NCI-H128 (cell line): Measurements from ENCODE around the gene STK32C.
"Not testable (repeated sequence)": the region's sequence is repeated elsewhere in the genome, so short reads cannot be mapped to it uniquely, and the experiment has no call there.

Experiments used
- DNase-seq: peaks from one replicate; lab custom pipeline; 2025; ENCODE audit not compliant: unreplicated experiment; lab: John Stamatoyannopoulos, UW

Gene STK32C

GRCh38 chr10:132338876-132339275, 31.1 kb upstream of the STK32C start:
- DNase-seq: no peak

DNA sequence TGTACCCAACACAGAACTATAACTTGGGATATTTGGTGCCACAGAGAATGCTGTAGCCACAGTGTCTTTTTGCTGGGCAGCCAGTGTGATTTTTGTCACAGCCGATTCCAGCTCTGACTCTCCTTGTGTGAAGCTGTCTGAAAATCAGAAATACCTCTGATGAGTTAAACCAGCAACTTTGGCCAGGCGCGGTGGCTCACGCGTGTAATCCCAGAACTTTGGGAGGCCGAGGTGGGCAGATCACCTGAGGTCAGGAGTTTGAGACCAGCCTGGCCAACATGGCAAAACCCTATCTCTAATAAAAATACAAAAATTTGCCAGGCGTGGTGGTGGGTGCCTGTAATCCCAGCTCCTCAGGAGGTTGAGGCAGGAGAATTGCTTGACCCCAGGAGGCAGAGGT, 30.1 kb upstream of the STK32C start:
- DNase-seq: not testable (repeated sequence)

GRCh38 chr10:132336919-132337407, 29.2 kb upstream of the STK32C start:
- DNase-seq: no peak

DNA sequence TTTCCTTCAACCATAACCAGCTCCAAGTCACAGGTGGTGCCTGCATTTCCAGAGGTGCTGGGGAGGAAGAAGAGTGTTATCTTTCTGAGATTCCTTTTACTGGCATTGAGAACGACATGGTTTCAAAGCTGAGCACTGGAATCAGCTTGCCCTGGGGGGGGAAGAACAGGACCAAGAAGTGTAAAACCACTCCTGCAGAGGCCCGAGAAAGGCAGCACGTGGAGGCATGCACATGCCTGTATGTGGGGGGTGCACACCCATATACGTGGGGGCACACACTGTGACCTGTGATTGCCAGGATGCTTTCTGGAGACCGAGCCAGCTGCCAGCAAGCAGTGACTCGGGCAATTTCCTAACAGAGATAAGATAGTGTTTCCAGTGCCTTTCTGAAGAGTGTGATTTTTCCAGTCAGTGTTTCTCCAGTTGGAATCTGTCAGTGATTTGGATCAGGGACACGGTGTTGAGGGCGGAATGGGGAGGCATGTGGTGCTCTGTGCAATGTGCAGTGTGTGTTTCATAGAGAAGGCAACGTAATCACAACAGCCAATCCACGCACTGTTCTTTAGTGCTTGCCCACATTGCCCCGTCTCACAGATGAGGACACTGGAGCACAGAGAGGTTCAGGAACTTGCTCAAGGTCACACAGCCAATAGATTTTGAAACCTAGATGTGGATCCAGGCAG, 28.5 kb upstream of the STK32C start:
- DNase-seq: no peak

- DNase-seq: no peak
Observed at GRCh38 chr10:132335189-132336063, 27.7 kb upstream of the STK32C start.

DNA sequence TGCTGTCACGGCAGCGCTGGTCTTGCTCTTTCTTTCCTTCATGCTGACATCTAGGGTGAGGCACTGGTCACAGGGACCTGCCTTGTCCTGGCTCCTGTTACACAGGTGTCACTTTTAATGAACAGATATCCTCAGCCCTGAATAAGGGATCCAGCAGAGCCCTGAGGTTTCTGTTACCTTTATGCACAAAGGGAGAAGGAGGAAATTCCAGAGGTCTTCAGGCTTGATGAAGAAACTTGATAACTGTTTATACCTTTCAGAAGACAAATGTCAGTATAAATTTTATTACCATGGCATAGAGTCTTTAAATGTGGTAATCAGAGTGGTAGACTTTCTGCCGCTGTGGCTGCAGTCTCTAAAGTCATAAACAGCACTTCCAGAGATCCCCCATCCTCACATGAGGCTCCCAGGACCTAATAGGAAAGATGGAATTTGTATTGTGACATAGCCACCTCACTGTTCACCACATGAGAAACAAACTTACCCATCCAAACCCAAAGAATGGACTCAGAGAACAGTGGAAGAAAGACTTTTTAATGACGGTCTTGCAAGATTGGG, 27.0 kb upstream of the STK32C start:
- no peak for DNase-seq

DNA sequence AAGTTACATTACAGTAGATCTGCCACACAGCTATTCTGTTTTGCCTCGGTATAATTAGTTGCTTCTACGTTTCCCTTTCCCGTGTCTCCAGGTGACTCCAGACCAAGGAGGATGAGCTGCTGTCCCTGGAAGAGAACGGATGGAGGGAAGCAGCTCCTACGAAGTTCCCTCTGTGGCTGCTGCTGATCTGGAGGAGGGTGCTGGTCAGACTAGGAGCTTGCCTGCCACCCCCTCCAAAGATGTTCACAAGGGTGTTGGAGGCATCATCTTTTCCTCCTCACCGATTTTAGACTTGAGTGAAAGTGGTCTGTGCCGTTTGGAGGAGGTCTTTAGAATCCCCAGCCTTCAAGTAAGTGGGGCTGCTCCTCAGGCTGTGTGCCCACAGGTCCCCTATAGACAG, 25.6 kb upstream of the STK32C start:
- DNase-seq: no peak

GRCh38 chr10:132332433-132332754, 24.6 kb upstream of the STK32C start:
- no peak for DNase-seq

- peak; percentile 78 for DNase-seq
Observed at GRCh38 chr10:132331601-132332432, 24.1 kb upstream of the STK32C start, which contains the start of gene LRRC27. TSS of gene LRRC27 (plus strand) at chr10:132332193. CDS start at chr10:132333525, 1,332 bp downstream.

DNA sequence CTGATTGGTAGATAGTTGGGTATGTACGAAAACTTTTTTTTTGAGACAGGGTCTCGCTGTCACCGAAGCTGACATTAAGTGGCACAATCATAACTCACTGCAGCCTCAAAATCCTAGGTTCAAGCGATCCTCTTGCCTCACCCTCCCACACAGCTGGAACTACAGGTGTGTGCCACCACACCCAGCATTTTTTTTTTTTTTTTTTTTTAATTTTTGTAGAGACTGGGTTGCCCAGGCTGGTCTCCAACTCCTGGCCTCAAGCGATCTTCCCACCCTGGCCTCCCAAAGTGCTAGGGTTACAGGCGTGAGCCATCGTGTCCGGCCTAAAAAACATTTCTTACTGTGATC, 22.7 kb upstream of the STK32C start:
- DNase-seq: no peak

DNA sequence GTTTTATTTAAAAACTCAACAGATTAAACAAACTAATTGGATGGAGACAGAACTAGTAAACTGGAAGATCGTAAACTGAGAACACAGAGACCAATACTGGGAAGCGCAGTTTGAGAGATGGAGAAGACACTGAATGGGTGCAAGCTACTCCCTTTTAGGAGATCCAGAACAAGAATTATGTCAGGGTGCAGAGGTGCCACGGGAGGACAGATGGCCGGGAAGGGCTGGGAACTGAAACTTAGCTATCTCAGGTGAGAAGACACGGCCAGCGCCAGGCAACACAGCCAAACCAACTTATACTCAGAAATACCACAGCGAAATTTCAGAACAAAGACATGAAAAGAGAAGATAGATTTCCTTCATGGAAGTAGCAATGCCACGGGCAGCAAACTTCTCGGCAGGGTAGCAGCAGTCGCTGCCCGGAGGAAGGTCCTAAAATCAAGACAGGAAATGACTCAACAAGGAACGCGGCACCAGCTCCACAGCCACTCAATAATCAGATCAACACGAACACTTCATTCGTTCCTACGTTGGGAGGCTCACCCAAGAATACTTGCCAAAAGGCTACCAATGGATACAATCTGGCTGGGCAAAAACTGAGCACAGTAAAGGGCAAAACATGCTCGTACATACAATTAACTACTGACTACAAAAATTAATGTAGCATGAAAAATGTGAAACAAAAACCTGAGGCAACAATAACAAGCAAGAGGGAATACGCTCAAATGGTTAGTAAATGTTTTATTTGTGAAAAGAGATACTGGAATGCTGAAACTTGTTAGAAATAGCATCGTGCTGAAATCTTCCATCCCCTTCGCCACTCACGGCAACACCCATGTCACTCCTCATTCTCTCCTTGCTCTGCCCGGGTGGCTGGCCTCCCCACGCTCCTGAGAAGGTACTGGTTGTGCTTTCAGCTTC, 22.1 kb upstream of the STK32C start:
- no peak for DNase-seq

DNA sequence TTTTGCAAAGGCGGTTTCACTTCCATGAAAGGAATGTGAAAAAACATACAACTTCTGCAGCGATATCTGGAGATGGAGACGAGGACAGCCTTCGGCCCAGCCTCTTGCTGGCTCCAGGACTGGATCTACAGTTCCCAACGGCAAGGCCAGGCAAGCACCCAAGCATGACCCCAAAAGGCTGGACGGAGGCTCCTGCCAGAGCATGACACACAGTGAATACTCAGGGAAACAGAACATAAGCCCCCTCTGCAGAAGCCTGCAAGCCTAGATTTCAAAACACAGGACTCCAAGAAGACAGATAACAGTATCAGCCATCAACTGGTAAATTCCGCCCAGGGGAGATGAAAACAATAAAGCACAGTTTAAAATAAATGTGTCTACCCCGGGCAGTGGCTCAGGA, 21.0 kb upstream of the STK32C start:
- no peak for DNase-seq

DNA sequence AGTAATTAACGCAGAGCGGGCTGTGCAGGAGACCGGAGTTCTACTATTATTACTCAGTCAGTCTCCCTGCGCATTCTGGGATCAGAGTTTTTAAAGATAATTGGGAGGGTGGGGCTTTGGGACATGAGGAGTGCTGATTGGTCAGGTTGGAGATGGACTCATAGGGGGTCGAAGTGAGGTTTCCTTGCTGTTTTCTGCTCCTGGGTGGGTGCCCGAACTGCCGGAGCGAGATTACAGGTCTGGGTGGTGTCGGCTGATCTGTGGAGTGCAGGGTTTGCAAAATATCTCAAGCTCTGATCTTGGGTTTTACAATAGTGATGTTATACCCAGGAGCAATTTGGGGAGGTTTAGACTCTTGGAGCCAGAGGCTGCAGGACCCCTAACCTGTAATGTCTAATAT, 20.4 kb upstream of the STK32C start:
- no peak for DNase-seq

GRCh38 chr10:132326925-132327324, 19.2 kb upstream of the STK32C start:
- no peak for DNase-seq

GRCh38 chr10:132326344-132326889, 18.7 kb upstream of the STK32C start:
- DNase-seq: no peak

DNA sequence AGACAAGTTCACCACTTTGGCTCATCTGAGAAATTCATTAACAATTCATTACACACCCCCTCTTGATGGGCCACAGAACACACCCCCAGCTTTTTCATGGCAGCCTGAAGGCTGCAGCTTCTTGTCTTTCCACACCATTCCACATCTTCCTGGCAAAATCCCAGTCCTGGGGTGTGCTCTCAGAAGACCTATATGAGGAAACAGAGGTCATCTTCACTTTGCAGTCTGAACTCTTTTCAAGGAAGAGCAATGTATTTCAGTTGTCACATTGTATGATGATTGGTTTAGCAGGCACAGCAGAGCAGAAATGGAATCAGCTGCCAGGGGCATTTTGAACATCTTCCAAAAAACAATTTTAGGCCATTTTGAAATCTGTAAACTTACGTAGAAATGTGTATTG, 16.4 kb upstream of the STK32C start:
- DNase-seq: no peak

- DNase-seq: no peak
Observed at GRCh38 chr10:132322586-132323048, 14.9 kb upstream of the STK32C start.

DNA sequence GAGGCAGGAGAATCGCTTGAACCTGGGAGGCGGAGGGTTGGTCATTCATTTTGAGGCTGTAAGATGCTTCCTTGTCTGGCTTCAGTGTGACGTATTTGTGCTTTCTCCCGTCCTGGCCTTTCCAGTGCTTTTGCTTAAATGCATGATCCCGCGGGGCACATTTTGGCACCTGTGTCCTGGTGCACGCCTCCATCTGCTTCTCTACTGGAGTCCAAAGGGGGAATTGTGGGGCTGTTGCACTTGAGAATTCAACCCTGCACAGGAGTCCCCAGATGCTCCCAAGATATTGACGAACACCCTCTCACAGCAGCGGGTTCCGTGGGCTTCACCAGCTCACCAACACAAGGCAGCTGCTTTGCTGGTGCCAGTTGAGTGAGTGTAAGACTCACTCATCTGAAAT, 14.0 kb upstream of the STK32C start:
- no peak for DNase-seq

DNA sequence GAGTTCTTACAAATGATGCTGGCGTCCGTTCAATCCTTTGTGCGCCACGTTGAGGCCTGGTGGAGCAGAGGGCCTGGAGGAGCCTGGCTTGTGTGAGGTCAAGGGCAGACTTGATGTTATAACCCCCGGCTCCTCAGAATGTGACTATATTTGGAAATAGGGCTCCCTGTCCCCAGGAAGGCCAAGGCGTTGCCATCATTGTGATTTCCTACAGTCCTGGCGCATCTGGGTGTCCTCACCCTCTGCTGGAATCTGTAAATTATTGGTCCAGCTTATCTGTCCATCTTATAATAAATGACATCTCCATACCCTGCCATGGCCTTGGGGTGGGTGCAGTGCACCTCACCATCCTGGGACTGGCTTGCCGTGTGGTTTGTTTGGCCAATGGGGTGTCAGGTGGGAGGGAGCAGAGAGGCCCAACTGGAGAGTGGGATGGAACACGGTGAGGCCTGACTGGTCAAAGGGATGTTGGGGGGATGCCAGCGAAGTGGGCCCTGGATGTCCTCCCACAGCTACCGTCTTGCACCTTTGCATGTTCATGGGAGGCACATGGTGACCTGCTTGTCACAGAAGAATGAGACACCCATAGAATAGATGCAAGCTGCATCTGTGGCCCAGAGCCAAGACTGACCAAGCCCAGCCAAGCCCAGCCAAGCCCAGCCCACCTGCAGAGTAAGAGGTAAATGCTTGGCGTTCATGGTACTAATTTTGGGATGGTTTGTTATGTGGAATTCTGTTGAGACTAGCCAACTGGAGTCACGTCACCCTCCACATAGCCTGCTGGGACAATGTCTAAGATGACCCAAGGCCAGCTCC, 13.1 kb upstream of the STK32C start:
- DNase-seq: no peak
